ENCODE data around the gene PEX11G. TPM values are rescaled to one million over a fixed set of nuclear protein-coding genes. Genes with fewer than 3 reads are reported as not detected.

PEX11G gene
- total and polyA plus RNA-seq, 10 of the 15 experiments (the other 5 are each of a cell fraction or from before 2014, with no cell fraction given): 0.05 to 1.8 (median 0.73) TPM; not detected in 1

- no peak overlapping the region for H2AFZ ChIP-seq (ENCODE audit: control insufficient read depth, low read depth, low read length)
- no peak for TF ChIP-seq CHD1 (IDR thresholded peaks at IDR 0.05; ENCODE audit: low read depth, low read length)
- TF ChIP-seq, protein P1, sequence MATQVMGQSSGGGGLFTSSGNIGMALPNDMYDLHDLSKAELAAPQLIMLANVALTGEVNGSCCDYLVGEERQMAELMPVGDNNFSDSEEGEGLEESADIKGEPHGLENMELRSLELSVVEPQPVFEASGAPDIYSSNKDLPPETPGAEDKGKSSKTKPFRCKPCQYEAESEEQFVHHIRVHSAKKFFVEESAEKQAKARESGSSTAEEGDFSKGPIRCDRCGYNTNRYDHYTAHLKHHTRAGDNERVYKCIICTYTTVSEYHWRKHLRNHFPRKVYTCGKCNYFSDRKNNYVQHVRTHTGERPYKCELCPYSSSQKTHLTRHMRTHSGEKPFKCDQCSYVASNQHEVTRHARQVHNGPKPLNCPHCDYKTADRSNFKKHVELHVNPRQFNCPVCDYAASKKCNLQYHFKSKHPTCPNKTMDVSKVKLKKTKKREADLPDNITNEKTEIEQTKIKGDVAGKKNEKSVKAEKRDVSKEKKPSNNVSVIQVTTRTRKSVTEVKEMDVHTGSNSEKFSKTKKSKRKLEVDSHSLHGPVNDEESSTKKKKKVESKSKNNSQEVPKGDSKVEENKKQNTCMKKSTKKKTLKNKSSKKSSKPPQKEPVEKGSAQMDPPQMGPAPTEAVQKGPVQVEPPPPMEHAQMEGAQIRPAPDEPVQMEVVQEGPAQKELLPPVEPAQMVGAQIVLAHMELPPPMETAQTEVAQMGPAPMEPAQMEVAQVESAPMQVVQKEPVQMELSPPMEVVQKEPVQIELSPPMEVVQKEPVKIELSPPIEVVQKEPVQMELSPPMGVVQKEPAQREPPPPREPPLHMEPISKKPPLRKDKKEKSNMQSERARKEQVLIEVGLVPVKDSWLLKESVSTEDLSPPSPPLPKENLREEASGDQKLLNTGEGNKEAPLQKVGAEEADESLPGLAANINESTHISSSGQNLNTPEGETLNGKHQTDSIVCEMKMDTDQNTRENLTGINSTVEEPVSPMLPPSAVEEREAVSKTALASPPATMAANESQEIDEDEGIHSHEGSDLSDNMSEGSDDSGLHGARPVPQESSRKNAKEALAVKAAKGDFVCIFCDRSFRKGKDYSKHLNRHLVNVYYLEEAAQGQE (IDR thresholded peaks at IDR 0.05; ENCODE audit: low read depth, low read length): no peak
- TF ChIP-seq TCF7 (IDR thresholded peaks at IDR 0.05; ENCODE audit: borderline replicate concordance): no peak
- TF ChIP-seq CTCF (IDR thresholded peaks at IDR 0.05 in 2 of 3, conservative IDR thresholded peaks at IDR 0.05 in 1 of 3; ENCODE audit: control insufficient read depth in 2 of 3, extremely low read depth in 1 of 3, insufficient read depth in 1 of 3, low read depth in 3 of 3, low read length in 3 of 3): no peak
- no peak for TF ChIP-seq ATF7 (IDR thresholded peaks at IDR 0.05; ENCODE audit: low read depth)
- TF ChIP-seq CHD2 (IDR thresholded peaks at IDR 0.05; ENCODE audit: borderline replicate concordance, low read depth, low read length): no peak
- no peak for TF ChIP-seq FOS (IDR thresholded peaks at IDR 0.05; ENCODE audit: borderline replicate concordance, extremely low read depth, insufficient read length)
- TF ChIP-seq SREBF1 (IDR thresholded peaks at IDR 0.05; ENCODE audit: low read length): no peak
- TF ChIP-seq POLR2A (IDR thresholded peaks at IDR 0.05; ENCODE audit: low read depth, low read length): no peak
- TF ChIP-seq RAD21 (IDR thresholded peaks at IDR 0.05; ENCODE audit: insufficient read depth, low read depth, low read length): no peak
- no peak for TF ChIP-seq ZNF384 (IDR thresholded peaks at IDR 0.05; ENCODE audit: borderline replicate concordance, low read depth, low read length)
- no peak for TF ChIP-seq HDAC2 (IDR thresholded peaks at IDR 0.05)
- TF ChIP-seq HDAC6 (IDR thresholded peaks at IDR 0.05; ENCODE audit: unreplicated experiment): no peak
- TF ChIP-seq POU2F2 (IDR thresholded peaks at IDR 0.05; ENCODE audit: borderline replicate concordance, low read depth, low read length): no peak
- 15% methylated on average over 2 of the region's 2 CpGs for WGBS (ENCODE audit: insufficient coverage, insufficient replicate concordance, low lambda C conversion rate, missing lambda C conversion rate)
- no peak overlapping the region for H3K9ac ChIP-seq (ENCODE audit: control insufficient read depth, insufficient read depth, low read length)
- no peaks in the 10 kb centered on the region for H4K20me1 ChIP-seq (ENCODE audit: control insufficient read depth, insufficient read depth)
- H3K27ac ChIP-seq (ENCODE audit: control insufficient read depth, insufficient read depth): no peak overlapping the region
- POLR2A ChIA-PET: no interaction called here
- BruUV-seq (replicated peaks): no TSS peak
- SMC1A ChIA-PET (ENCODE audit: uncharacterized antibody, unreplicated experiment): no interaction called here
- H3K4me3 ChIP-seq: no peak overlapping the region
- no peaks in the 10 kb centered on the region for H3K36me3 ChIP-seq (ENCODE audit: control insufficient read depth in 2 of 2, insufficient read depth in 2 of 2, low read length in 1 of 2)
- CTCF ChIA-PET: no interaction called here
- no peaks in the 10 kb centered on the region for H3K4me1 ChIP-seq (ENCODE audit: control insufficient read depth, insufficient read depth, low read length)
- in situ Hi-C loops (cut with MboI) (no loop called here), intact Hi-C loops (cut with micrococcal nuclease; ENCODE audit: unreplicated experiment) (no loop called here)
- H3K9me3 ChIP-seq (replicated peaks; ENCODE audit: control insufficient read depth, insufficient read depth, low read length): no peaks in the 10 kb centered on the region
- no peaks in the 10 kb centered on the region for H3K79me2 ChIP-seq (ENCODE audit: control insufficient read depth, insufficient read depth, low read length)
- DNase-seq (ENCODE audit: low read depth, low spot score) (no peak), FAIRE-seq (no peak), ATAC-seq (no peak)
- RAD21 ChIA-PET (ENCODE audit: unreplicated experiment): no interaction called here
- H3K27me3 ChIP-seq (replicated peaks in 1 of 2; ENCODE audit: control insufficient read depth in 2 of 2, insufficient read depth in 2 of 2, low read length in 1 of 2): no peaks in the 10 kb centered on the region; a peak in 1 of 4 replicates
- no peak overlapping the region for H3K4me2 ChIP-seq (ENCODE audit: control insufficient read depth, insufficient read depth)
Measured at GRCh38 chr19:7502552-7502951, 13.7 kb upstream of the PEX11G start.

Data from GM12878 (cell line).